ENCODE measurements around the gene PSMD1. TPM values are rescaled to one million over a fixed set of nuclear protein-coding genes. Genes with fewer than 3 reads are reported as not detected.
"Not testable (repeated sequence)": the region's sequence is repeated elsewhere in the genome, so short reads cannot be mapped to it uniquely, and the experiment has no call there.

Gene PSMD1
- total and polyA plus RNA-seq, 2 of the 8 experiments (the other 6 are each of a cell fraction or from before 2014, with no cell fraction given): 179 to 272 TPM

GRCh38 chr2:231025059-231025458 lies 31.6 kb upstream of the PSMD1 start:
- CTCF ChIA-PET (ENCODE audit: partially characterized antibody): interaction anchor here (0.5 to 1.2 kb wide), 2 partner anchors 23 to 24 kb away, joined by 3 read pairs; no protein-coding TSS in a partner anchor

More at GRCh38 chr2:231025059-231025458, 31.6 kb upstream of the PSMD1 start:
- H2AFZ ChIP-seq (ENCODE audit: low read length); H3K14ac ChIP-seq (ENCODE audit: insufficient read length); H2BK20ac ChIP-seq (ENCODE audit: low read length); H3K23me2 ChIP-seq (ENCODE audit: low read depth, low read length); H3K9ac ChIP-seq (replicated peaks in 1 of 4; ENCODE audit: extremely low read depth in 1 of 4, low read depth in 3 of 4, low read length in 3 of 4); H2AK5ac ChIP-seq (ENCODE audit: low read depth, low read length); POLR2A ChIA-PET (ENCODE audit: partially characterized antibody); H4K20me1 ChIP-seq (replicated peaks in 1 of 2; ENCODE audit: control insufficient read depth in 1 of 2, insufficient read depth in 2 of 2, low read length in 2 of 2); H3K27ac ChIP-seq (ENCODE audit: low read depth, low read length); H2BK15ac ChIP-seq (ENCODE audit: low read length); H2BK120ac ChIP-seq (replicated peaks; ENCODE audit: low read depth, low read length); H3K4ac ChIP-seq (replicated peaks; ENCODE audit: insufficient read length, low read depth, low read length); H3K9me3 ChIP-seq (ENCODE audit: insufficient read depth in 2 of 2, low read depth in 1 of 2, low read length in 1 of 2); H3K18ac ChIP-seq (ENCODE audit: extremely low read depth, low read length); H4K8ac ChIP-seq (ENCODE audit: extremely low read depth, insufficient read depth, low read length); H3K4me2 ChIP-seq (ENCODE audit: insufficient read depth in 1 of 2, low read depth in 2 of 2, low read length in 2 of 2); H3K4me1 ChIP-seq (replicated peaks in 1 of 4; ENCODE audit: control insufficient read depth in 3 of 4, insufficient read depth in 4 of 4, low read length in 3 of 4); H4K91ac ChIP-seq (replicated peaks; ENCODE audit: insufficient read length, low read length); H3K79me2 ChIP-seq (ENCODE audit: control insufficient read depth in 1 of 2, insufficient read depth in 2 of 2, low read length in 2 of 2); H3K79me1 ChIP-seq (ENCODE audit: low read depth, low read length); H3K23ac ChIP-seq (ENCODE audit: insufficient read length); H2BK12ac ChIP-seq (ENCODE audit: low read depth, low read length); FAIRE-seq; H3K36me3 ChIP-seq (ENCODE audit: control insufficient read depth in 2 of 4, insufficient read depth in 4 of 4, low read length in 3 of 4); H3K4me3 ChIP-seq (ENCODE audit: extremely low read depth in 1 of 4, insufficient read depth in 2 of 4, low read depth in 3 of 4, low read length in 4 of 4); H2BK5ac ChIP-seq (ENCODE audit: low read depth, low read length); H3K27me3 ChIP-seq (replicated peaks in 1 of 4; ENCODE audit: control insufficient read depth in 3 of 4, extremely low read depth in 1 of 4, insufficient read depth in 3 of 4, low read length in 3 of 4); DNase-seq (ENCODE audit: low read depth in 1 of 2, low spot score in 2 of 2); H4K5ac ChIP-seq (ENCODE audit: insufficient read length, low read depth, low read length); H3K56ac ChIP-seq (replicated peaks; ENCODE audit: insufficient read length, low read depth, low read length): not testable (repeated sequence)
- 91% methylated on average over 3 of the region's 3 CpGs; no CpG with 5 or more reads in 1 of the 2 experiments for WGBS, 2 experiments (ENCODE audit: extremely low coverage in 1 of 2, insufficient coverage in 1 of 2, insufficient read length in 1 of 2, insufficient replicate concordance in 2 of 2, low coverage in 1 of 2, low lambda C conversion rate in 2 of 2, missing lambda C conversion rate in 1 of 2)
